Measurements from ENCODE around the gene PCDHB7.
"Not testable (repeated sequence)": the region's sequence is repeated elsewhere in the genome, so short reads cannot be mapped to it uniquely, and the experiment has no call there.

PCDHB7 gene

DNA sequence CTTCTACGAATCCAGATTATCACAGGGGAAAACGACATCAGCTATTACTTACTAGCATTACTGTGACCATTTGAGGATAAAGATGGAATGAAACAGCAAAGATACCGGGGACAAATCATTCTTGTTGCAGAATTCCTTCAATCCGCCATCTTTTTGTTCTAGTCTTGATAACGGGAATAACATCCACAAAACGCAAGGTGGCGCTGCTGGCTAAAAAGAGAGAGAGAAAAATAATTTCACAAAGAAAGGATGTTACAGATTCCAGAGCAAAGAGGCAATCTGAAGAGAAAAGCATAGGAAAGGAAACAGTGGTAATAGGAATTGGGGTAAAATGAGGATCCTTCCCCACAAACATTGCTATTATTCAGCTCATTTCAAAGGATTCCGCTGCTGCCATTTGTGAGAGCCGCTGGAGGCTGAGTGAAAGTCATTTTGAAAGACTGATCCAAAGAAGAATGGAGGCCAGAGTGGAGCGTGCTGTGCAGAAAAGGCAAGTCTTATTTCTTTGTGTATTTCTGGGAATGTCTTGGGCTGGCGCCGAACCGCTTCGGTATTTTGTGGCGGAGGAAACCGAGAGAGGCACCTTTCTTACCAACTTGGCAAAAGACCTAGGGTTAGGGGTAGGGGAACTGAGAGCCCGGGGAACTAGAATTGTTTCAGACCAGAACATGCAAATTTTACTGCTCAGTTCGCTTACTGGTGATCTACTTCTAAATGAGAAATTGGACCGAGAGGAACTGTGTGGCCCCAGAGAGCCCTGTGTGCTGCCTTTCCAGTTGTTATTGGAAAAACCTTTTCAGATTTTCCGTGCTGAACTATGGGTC lies at the start of gene PCDHB7:
Gene PCDHB7 (plus strand): TSS at position 264 of the 824 bp plus-strand sequence. CDS start 192 bp downstream, at position 456.
- peak; percentile 14 for DNase-seq

DNA sequence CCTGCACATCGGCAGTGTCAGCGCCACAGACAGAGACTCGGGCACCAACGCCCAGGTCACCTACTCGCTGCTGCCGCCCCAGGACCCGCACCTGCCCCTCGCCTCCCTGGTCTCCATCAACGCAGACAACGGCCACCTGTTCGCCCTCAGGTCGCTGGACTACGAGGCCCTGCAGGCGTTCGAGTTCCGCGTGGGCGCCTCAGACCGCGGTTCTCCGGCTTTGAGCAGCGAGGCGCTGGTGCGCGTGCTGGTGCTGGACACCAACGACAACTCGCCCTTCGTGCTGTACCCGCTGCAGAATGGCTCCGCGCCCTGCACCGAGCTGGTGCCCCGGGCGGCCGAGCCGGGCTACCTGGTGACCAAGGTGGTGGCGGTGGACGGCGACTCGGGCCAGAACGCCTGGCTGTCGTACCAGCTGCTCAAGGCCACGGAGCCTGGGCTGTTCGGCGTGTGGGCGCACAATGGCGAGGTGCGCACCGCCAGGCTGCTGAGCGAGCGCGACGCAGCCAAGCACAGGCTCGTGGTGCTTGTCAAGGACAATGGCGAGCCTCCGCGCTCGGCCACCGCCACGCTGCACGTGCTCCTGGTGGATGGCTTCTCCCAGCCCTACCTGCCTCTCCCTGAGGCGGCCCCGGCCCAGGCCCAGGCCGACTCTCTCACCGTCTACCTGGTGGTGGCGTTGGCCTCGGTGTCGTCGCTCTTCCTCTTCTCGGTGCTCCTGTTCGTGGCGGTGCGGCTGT lies 48.9 kb upstream of the PCDHB7 start:
- not testable (repeated sequence) for DNase-seq

DNA sequence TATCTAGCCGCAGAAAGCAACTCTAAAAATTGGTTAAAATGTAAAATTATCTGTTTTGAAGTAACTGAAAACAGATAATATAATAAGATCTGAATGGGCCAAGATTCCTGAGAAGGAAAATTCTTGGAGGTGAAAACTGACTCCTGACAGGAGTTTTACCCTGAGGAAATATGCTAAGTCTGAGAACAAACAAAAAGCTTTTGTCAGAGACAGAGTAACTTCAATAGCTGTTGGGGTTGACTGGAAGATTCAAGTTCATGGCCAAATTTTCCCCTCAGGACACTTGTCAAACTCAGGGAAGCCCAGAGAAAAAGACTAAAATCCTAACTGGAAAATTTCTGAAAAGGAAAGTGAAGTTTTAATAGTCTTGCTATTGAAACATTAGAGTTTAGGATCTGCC lies 45.1 kb upstream of the PCDHB7 start:
- no peak for DNase-seq

DNA sequence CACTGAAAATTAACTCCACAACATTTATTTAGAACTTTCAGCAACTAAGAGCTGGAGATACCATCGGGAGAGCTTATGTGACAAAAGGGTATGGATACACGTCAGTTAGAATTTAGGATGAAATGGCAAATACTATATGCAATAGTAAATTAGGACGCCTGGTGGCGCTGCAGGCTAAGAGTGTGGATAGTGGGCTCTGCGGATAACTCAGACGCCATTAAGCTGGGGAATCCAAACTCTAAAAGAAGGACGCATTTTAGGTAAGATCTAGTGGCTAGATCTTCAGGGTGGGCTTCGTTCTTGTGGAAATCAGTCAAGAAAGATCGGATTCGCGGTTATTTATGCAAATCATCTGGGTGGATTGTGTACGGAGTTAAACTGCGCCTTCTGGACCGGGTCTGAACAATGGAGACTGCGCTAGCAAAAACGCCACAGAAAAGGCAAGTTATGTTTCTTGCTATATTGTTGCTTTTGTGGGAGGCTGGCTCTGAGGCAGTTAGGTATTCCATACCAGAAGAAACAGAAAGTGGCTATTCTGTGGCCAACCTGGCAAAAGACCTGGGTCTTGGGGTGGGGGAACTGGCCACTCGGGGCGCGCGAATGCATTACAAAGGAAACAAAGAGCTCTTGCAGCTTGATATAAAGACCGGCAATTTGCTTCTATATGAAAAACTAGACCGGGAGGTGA lies 37.3 kb upstream of the PCDHB7 start, which contains the start of gene PCDHB5:
Gene PCDHB5 (plus strand): TSS at position 177 of the 688 bp plus-strand sequence. CDS start 229 bp downstream, at position 406.
- DNase-seq: peak; percentile 2

DNA sequence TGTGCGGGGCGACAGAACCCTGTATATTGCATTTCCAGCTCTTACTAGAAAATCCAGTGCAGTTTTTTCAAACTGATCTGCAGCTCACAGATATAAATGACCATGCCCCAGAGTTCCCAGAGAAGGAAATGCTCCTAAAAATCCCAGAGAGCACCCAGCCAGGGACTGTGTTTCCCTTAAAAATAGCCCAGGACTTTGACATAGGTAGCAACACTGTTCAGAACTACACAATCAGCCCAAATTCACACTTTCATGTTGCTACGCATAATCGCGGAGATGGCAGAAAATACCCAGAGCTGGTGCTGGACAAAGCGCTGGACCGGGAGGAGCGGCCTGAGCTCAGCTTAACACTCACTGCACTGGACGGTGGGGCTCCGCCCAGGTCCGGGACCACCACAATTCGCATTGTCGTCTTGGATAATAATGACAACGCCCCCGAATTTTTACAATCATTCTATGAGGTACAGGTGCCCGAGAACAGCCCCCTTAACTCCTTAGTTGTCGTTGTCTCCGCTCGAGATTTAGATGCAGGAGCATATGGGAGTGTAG lies 36.7 kb upstream of the PCDHB7 start:
- no peak for DNase-seq

DNA sequence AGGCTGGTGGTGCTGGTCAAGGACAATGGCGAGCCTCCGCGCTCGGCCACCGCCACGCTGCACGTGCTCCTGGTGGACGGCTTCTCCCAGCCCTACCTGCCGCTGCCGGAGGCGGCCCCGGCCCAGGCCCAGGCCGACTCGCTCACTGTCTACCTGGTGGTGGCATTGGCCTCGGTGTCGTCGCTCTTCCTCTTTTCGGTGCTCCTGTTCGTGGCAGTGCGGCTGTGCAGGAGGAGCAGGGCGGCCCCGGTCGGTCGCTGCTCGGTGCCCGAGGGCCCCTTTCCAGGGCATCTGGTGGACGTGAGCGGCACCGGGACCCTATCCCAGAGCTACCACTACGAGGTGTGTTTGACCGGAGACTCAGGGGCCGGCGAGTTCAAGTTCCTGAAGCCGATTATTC lies 35.1 kb upstream of the PCDHB7 start:
- not testable (repeated sequence) for DNase-seq

DNA sequence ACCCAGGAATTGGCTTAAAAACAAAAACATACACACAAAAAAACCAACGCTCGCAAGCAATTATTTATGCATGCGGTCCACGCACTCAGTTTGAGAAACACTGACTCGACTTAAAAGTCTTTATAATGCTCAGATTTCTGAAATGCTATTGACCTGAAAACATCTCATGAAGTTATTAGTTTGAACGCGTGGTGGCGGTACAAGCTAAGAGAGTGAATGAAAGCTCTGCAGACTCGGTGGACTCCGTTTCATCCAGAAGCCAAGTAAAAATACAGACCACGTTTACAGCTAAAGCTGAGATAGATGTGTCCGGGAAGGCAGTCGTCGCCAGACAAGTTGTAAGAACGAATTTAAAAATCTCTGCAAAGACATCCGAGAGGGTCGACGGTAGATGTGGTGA lies 22.6 kb upstream of the PCDHB7 start, which contains the start of gene PCDHB6:
Gene PCDHB6 (plus strand): TSS at position 246 of the 400 bp plus-strand sequence. CDS start 201 bp downstream, outside the sequence.
- DNase-seq: no peak

DNA sequence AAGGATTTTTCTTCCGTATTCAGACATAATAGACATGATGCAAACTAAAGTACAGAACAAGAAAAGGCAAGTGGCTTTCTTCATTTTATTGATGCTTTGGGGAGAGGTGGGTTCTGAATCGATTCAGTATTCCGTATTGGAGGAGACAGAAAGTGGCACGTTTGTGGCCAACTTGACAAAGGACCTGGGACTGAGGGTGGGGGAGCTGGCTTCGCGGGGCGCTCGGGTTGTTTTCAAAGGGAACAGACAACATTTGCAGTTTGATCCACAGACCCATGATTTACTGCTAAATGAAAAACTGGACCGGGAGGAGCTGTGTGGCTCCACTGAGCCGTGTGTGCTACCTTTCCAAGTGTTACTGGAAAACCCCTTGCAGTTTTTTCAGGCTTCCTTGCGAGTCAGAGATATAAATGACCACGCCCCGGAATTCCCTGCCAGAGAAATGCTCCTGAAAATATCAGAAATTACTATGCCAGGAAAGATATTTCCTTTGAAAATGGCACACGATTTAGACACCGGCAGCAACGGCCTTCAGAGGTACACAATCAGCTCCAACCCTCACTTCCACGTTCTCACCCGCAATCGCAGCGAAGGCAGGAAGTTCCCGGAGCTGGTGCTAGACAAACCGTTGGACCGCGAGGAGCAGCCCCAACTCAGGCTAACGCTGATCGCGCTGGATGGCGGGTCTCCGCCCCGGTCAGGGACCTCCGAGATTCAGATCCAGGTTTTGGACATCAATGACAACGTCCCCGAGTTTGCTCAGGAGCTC lies 22.0 kb upstream of the PCDHB7 start:
- no peak for DNase-seq

DNA sequence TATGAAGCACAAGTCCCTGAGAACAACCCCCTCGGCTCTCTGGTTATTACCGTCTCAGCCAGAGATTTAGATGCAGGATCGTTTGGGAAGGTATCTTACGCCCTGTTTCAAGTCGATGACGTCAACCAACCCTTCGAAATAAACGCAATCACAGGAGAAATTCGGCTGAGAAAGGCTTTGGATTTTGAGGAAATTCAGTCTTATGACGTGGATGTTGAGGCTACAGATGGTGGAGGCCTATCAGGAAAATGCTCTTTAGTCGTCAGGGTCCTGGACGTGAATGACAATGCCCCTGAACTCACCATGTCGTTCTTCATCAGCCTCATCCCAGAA lies 21.5 kb upstream of the PCDHB7 start:
- no peak for DNase-seq

DNA sequence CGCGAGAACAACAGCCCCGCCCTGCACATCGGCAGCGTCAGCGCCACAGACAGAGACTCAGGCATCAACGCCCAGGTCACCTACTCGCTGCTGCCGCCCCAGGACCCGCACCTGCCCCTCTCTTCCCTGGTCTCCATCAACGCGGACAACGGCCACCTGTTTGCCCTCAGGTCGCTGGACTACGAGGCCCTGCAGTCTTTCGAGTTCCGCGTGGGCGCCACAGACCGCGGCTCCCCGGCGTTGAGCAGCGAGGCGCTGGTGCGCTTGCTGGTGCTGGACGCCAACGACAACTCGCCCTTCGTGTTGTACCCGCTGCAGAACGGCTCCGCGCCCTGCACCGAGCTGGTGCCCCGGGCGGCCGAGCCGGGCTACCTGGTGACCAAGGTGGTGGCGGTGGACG lies 20.8 kb upstream of the PCDHB7 start:
- not testable (repeated sequence) for DNase-seq

DNA sequence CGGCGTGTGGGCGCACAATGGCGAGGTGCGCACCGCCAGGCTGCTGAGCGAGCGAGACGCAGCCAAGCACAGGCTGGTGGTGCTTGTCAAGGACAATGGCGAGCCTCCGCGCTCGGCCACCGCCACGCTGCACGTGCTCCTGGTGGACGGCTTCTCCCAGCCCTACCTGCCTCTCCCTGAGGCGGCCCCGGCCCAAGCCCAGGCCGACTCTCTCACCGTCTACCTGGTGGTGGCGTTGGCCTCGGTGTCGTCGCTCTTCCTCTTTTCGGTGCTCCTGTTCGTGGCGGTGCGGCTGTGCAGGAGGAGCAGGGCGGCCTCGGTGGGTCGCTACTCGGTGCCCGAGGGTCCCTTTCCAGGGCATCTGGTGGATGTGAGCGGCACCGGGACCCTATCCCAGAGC lies 20.3 kb upstream of the PCDHB7 start:
- DNase-seq: not testable (repeated sequence)

DNA sequence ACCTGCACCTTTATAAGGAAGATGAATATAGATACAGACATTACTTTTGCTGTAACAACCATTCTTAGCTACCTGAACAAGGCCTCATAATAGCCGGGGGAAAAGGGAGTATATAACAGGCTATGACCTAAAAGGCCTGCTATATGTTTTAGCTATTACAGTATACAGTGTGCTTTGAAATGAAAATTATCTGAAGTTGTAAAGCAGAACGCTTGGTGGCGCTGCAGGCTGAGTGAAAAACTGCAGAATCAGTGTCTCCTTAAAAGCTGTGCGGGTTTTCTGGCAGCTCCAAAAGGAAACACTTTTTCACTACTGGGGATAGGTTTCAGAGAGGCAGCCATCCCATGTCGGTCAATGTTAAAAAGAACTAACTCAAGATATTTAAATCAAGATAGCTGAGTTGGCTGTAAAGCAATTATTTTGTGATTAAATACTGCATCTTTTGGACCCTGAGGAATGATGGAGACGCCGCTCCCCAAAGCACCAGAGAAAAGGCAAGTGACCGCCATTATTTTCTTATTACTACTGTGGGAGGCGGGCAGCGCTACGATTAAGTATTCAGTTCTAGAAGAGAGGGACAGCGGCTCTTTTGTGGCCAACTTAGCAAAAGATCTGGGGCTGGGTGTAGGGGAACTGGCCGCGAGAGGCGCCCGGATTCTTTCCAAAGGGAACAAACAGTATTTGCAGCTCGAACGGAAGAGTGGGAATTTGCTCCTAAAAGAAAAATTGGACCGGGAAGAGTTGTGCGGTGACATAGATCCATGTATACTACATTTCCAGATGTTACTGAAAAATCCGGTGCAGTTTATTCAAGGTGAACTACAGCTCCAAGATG lies 16.7 kb upstream of the PCDHB7 start:
- no peak for DNase-seq

DNA sequence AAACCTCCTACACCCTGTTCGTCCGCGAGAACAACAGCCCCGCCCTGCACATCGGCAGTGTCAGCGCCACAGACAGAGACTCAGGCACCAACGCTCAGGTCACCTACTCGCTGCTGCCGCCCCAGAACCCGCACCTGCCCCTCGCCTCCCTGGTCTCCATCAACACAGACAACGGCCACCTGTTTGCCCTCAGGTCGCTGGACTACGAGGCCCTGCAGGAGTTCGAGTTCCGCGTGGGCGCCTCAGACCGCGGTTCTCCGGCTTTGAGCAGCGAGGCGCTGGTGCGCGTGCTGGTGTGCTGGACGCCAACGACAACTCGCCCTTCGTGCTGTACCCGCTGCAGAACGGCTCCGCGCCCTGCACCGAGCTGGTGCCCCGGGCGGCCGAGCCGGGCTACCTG lies 15.1 kb upstream of the PCDHB7 start:
- DNase-seq: not testable (repeated sequence)

DNA sequence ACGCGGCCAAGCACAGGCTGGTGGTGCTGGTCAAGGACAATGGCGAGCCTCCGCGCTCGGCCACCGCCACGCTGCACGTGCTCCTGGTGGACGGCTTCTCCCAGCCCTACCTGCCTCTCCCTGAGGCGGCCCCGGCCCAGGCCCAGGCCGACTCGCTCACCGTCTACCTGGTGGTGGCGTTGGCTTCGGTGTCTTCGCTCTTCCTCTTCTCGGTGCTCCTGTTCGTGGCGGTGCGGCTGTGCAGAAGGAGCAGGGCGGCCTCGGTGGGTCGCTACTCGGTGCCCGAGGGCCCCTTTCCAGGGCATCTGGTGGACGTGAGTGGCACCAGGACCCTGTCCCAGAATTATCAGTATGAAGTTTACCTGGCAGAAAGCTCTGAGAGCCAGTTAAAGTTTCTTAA lies 14.5 kb upstream of the PCDHB7 start:
- DNase-seq: not testable (repeated sequence)

DNA sequence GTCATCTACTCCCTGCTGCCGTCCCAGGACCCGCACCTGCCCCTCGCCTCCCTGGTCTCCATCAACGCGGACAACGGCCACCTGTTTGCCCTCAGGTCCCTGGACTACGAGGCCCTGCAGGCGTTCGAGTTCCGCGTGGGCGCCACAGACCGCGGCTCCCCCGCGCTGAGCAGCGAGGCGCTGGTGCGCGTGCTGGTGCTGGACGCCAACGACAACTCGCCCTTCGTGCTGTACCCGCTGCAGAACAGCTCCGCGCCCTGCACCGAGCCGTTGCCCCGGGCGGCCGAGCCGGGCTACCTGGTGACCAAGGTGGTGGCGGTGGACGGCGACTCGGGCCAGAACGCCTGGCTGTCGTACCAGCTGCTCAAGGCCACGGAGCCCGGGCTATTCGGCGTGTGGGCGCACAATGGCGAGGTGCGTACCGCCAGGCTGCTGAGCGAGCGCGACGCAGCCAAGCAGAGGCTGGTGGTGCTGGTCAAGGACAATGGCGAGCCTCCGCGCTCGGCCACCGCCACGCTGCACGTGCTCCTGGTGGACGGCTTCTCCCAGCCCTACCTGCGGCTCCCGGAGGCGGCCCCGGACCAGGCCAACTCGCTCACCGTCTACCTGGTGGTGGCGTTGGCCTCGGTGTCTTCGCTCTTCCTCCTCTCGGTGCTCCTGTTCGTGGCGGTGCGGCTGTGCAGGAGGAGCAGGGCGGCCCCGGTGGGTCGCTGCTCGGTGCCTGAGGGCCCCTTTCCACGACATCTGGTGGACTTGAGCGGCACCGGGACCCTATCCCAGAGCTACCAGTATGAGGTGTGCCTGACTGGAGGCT lies 2.1 kb downstream of the PCDHB7 start:
- DNase-seq: not testable (repeated sequence)

DNA sequence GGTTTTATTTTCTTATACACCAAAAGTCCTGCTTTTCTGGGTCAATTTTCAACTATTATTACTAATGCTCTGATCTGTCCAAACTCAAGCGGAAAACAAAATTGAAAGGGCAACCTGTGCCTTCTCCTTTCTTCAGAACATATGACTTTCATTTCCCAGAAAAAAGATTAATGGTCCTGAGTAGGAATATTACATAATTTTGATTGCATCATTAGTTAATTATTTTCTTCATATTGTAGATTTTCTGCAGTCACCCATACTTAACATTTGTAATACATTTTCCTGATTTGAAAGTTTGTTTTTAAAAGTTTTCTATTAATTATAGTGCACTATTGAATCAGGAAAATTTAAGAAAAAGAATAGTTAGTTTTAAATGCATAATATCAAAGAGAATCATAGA lies 3.5 kb downstream of the PCDHB7 start:
- DNase-seq: no peak

DNA sequence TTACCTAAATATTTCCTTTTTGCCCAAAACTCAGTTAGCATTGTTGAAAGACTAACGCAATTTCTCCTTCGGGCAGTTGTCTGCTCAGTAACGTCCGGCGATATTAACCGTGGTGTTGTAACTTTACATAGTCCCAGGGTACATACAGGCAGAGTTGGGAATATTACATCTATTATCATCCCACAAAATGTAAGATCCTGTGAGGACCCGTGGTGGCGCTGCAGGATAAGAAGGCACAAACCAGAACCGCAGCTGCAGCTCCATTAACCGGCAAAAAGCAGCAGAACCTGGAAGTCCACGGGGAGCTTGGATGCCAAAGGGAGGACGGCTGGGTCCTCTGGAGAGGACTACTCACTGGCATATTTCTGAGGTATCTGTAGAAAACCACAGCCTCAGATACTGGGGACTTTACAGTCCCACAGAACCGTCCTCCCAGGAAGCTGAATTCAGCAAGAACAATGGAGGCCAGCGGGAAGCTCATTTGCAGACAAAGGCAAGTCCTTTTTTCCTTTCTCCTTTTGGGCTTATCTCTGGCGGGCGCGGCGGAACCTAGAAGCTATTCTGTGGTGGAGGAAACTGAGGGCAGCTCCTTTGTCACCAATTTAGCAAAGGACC lies 5.2 kb downstream of the PCDHB7 start, which contains the start of gene PCDHB8:
Gene PCDHB8 (plus strand): TSS at position 214 of the 615 bp plus-strand sequence. CDS start 245 bp downstream, at position 459.
- not testable (repeated sequence) for DNase-seq

DNA sequence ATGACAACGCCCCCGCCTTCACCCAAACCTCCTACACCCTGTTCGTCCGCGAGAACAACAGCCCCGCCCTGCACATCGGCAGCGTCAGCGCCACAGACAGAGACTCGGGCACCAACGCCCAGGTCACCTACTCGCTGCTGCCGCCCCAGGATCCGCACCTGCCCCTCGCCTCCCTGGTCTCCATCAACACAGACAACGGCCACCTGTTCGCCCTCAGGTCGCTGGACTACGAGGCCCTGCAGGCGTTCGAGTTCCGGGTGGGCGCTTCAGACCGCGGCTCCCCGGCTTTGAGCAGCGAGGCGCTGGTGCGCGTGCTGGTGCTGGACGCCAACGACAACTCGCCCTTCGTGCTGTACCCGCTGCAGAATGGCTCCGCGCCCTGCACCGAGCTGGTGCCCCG lies 6.9 kb downstream of the PCDHB7 start:
- not testable (repeated sequence) for DNase-seq

DNA sequence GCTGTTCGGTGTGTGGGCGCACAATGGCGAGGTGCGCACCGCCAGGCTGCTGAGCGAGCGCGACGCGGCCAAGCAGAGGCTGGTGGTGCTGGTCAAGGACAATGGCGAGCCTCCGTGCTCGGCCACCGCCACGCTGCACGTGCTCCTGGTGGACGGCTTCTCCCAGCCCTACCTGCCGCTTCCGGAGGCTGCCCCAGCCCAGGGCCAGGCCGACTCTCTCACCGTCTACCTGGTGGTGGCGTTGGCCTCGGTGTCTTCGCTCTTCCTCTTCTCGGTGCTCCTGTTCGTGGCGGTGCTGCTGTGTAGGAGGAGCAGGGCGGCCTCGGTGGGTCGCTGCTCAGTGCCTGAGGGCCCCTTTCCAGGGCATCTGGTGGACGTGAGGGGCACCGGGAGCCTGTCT lies 7.4 kb downstream of the PCDHB7 start:
- not testable (repeated sequence) for DNase-seq

DNA sequence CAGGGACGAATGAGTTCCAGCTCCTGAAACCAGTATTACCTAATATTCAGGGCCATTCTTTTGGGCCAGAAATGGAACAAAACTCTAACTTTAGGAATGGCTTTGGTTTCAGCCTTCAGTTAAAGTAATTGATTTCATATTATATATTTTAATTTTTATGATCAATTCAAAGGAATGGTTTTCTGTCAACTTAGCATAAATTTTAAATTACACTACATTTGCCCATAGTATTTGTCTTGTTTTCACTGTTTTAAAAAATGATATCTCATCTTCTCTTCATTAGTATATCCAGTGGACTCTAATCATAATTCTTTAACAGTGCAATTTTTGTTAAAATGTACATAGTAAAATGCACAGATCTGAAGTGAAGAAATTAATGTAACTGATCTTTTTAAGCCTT lies 7.9 kb downstream of the PCDHB7 start:
- DNase-seq: no peak

Data from fibroblast of skin of right quadriceps (primary cell).